Mammary epithelial cell (primary cell): Measurements from ENCODE around the gene PROK1.

Experiments
- CTCF ChIP-seq, 2 donors: IDR thresholded peaks in 1 of 2; conservative IDR thresholded peaks in 1 of 2; 2 replicates each; pipeline ENCODE4 v1.5.1; 2011 to 2012; ENCODE audit warnings: inconsistent platforms in 2 of 2, low read length in 2 of 2, mild to moderate bottlenecking in 2 of 2, control low read depth in 1 of 2, low read depth in 1 of 2; ENCODE audit not compliant: insufficient read depth in 1 of 2; ENCODE audit errors: extremely low read depth in 1 of 2
- EZH2 ChIP-seq: IDR thresholded peaks from 2 replicates; pipeline ENCODE4 v1.6.1; 2012; ENCODE audit warnings: low read length, inconsistent platforms, borderline replicate concordance

DNA sequence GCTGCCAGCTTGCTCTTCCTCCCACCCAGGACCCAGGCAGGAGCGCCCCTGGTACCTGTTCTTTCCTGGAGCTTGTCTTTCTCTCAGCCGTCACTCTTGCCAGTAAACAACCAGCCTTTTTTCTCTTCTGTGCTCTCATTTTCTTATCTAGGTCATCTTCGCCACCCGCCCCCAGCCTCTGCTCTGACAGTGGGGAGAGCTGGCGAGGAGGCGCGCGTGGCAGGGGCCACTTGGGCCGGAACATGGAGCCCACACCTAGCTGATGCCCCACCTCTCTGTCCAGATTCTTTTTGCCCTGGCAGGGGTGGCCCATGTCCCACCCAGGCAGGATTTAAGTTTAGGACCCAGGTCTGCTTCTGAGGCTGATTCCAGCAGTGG lies 32.3 kb downstream of the PROK1 start:
- TF ChIP-seq CTCF (conservative IDR thresholded peaks at IDR 0.05 in 1 of 2, IDR thresholded peaks at IDR 0.05 in 1 of 2; ENCODE audit: extremely low read depth in 1 of 2, insufficient read depth in 1 of 2, low read depth in 1 of 2, low read length in 2 of 2) (no peak), EZH2 (no peak)
